GM12878 (cell line): ENCODE measurements around the gene TBCA. TPM values are rescaled to one million over a fixed set of nuclear protein-coding genes. Genes with fewer than 3 reads are reported as not detected.

Source experiments
- ATAC-seq: fragments of 200-7000 bp; cut with Tn5 transposase; 3 replicates; pipeline ENCODE4 v1.9.1; 2020; ENCODE audit warnings: mild to moderate bottlenecking, moderate library complexity
- BruUV-seq: library from RNA; stranded (reverse); fragments of 400-500 nt; replicated peaks from 2 replicates; lab custom pipeline; 2021; lab: Mats Ljungman, UMichigan
- CTCF ChIA-PET: fragments of 300-600 bp; sonication (Branson Sonifier 250); formaldehyde crosslinking; extraction: SDS; loops from one replicate; lab custom pipeline; 2021; ENCODE audit warnings: inconsistent platforms; lab: Yijun Ruan, JAX
- POLR2A ChIA-PET: fragments of 350-600 bp; formaldehyde crosslinking; extraction: SDS; loops from one replicate; lab custom pipeline; 2021; ENCODE audit warnings: inconsistent platforms; lab: Charles Lee
- RAD21 ChIA-PET: fragments of 300-600 bp; sonication (Branson Sonifier 250); formaldehyde crosslinking; loops from one replicate; lab custom pipeline; 2023; ENCODE audit warnings: antibody characterized with exemption; ENCODE audit not compliant: unreplicated experiment; lab: Charles Lee
- SMC1A ChIA-PET: fragments of 300-600 bp; sonication (Branson Sonifier 250); formaldehyde crosslinking; loops from one replicate; lab custom pipeline; 2023; ENCODE audit not compliant: unreplicated experiment, uncharacterized antibody; lab: Charles Lee
- DNase-seq: peaks from one replicate; pipeline ENCODE4 v3.0.0-alpha.2; 2011; ENCODE audit warnings: low read depth, low spot score
- FAIRE-seq: peaks from 3 replicates; lab custom pipeline; 2011; peaks lifted over from hg19 to GRCh38; lab: Jason Lieb, UNC
- H2AFZ ChIP-seq: 2 replicates; pipeline ENCODE4 v1.6.0; 2011; ENCODE audit warnings: low read depth, low read length, control low read depth; ENCODE audit not compliant: control insufficient read depth
- H3K27ac ChIP-seq: 2 replicates; pipeline ENCODE4 v1.5.1; 2011; ENCODE audit warnings: control low read depth; ENCODE audit not compliant: control insufficient read depth, insufficient read depth
- H3K27me3 ChIP-seq, 2 experiments: replicated peaks in 1 of 2; 2 replicates each; pipeline versions ENCODE4 v1.6.0 to v1.6.1; 2011; ENCODE audit warnings: low read length in 1 of 2; ENCODE audit not compliant: control insufficient read depth in 2 of 2, insufficient read depth in 2 of 2
- H3K36me3 ChIP-seq, 2 experiments: 2 replicates each; pipeline ENCODE4 v1.5.1; 2011; ENCODE audit warnings: low read length in 1 of 2; ENCODE audit not compliant: control insufficient read depth in 2 of 2, insufficient read depth in 2 of 2
- H3K4me1 ChIP-seq: 2 replicates; pipeline ENCODE4 v1.6.1; 2011; ENCODE audit warnings: mild to moderate bottlenecking, low read length, moderate library complexity, mixed read lengths; ENCODE audit not compliant: control insufficient read depth, insufficient read depth
- H3K4me2 ChIP-seq: 2 replicates; pipeline ENCODE4 v1.6.0; 2011; ENCODE audit warnings: control low read depth; ENCODE audit not compliant: control insufficient read depth, insufficient read depth
- H3K4me3 ChIP-seq: fragments of 200-600 bp; sonication (generic); 2 replicates; pipeline ENCODE4 v1.5.1; 2016
- H3K79me2 ChIP-seq: 2 replicates; pipeline ENCODE4 v1.6.0; 2011; ENCODE audit warnings: low read length; ENCODE audit not compliant: control insufficient read depth, insufficient read depth
- H3K9ac ChIP-seq: 2 replicates; pipeline ENCODE4 v1.8.0; 2011; ENCODE audit warnings: low read length, control low read depth, mixed read lengths; ENCODE audit not compliant: control insufficient read depth, insufficient read depth
- H3K9me3 ChIP-seq: replicated peaks from 3 replicates; pipeline ENCODE4 v1.5.1; 2011; ENCODE audit warnings: mild to moderate bottlenecking, low read length; ENCODE audit not compliant: control insufficient read depth, insufficient read depth
- H4K20me1 ChIP-seq: 2 replicates; pipeline ENCODE4 v1.6.0; 2011; ENCODE audit not compliant: control insufficient read depth, insufficient read depth
- ATF7 ChIP-seq: fragments of 450-650 bp; IDR thresholded peaks from 2 replicates; pipeline ENCODE4 v1.6.1; 2016; ENCODE audit warnings: low read depth, mild to moderate bottlenecking
- BMI1 ChIP-seq: fragments of 450-650 bp; IDR thresholded peaks from 2 replicates; pipeline ENCODE4 v1.6.1; 2016; ENCODE audit warnings: mild to moderate bottlenecking, moderate library complexity, borderline replicate concordance
- CBX5 ChIP-seq: sonication (generic); IDR thresholded peaks from 2 replicates; pipeline ENCODE4 v1.6.1; 2016; ENCODE audit warnings: low read depth, moderate library complexity, mild to moderate bottlenecking, inconsistent platforms
- CREM ChIP-seq: IDR thresholded peaks from 2 replicates; pipeline ENCODE4 v1.6.1; 2014; ENCODE audit warnings: antibody characterized with exemption, low read depth
- ELK1 ChIP-seq: IDR thresholded peaks from 2 replicates; pipeline ENCODE4 v1.6.1; 2012; ENCODE audit warnings: low read depth, low read length, improper control_type of control experiment
- EP300 ChIP-seq, 2 experiments: fragments of 150-350 bp in 1 of 2; IDR thresholded peaks; 2 replicates each; pipeline ENCODE4 v1.6.1; 2011 to 2012; ENCODE audit warnings: low read depth in 2 of 2, low read length in 2 of 2, borderline replicate concordance in 1 of 2, improper control_type of control experiment in 1 of 2, inconsistent platforms in 1 of 2; ENCODE audit not compliant: control insufficient read depth in 1 of 2
- IKZF2 ChIP-seq, 2 experiments: fragments of 450-650 bp; IDR thresholded peaks; 2 replicates each; pipeline ENCODE4 v1.6.1; 2017; ENCODE audit warnings: mild to moderate bottlenecking in 2 of 2, moderate library complexity in 2 of 2
- IRF4 ChIP-seq: IDR thresholded peaks from 2 replicates; pipeline ENCODE4 v1.6.1; 2011; ENCODE audit warnings: low read depth, low read length
- MLLT1 ChIP-seq: fragments of 450-650 bp; IDR thresholded peaks from 2 replicates; pipeline ENCODE4 v1.6.1; 2016; ENCODE audit warnings: mild to moderate bottlenecking
- MYC ChIP-seq: IDR thresholded peaks from 2 replicates; pipeline ENCODE4 v1.6.1; 2011; ENCODE audit warnings: mild to moderate bottlenecking, low read length, moderate library complexity, inconsistent platforms; ENCODE audit not compliant: insufficient read depth, insufficient replicate concordance, insufficient read length, severe bottlenecking
- PML ChIP-seq: IDR thresholded peaks from 2 replicates; pipeline ENCODE4 v1.6.1; 2012; ENCODE audit warnings: low read length, inconsistent platforms
- POLR2AphosphoS2 ChIP-seq: IDR thresholded peaks from 2 replicates; pipeline ENCODE4 v1.6.1; 2011; ENCODE audit warnings: low read depth, mild to moderate bottlenecking, low read length, improper control_type of control experiment, moderate library complexity
- REST ChIP-seq: IDR thresholded peaks from 2 replicates; pipeline ENCODE4 v1.6.1; 2012; ENCODE audit warnings: mild to moderate bottlenecking, low read depth, low read length
- SIN3A ChIP-seq: IDR thresholded peaks from 2 replicates; pipeline ENCODE4 v1.6.1; 2012; ENCODE audit warnings: low read depth, low read length, improper control_type of control experiment
- ZBTB33 ChIP-seq: fragments of 450-650 bp; IDR thresholded peaks from 2 replicates; pipeline ENCODE4 v1.6.1; 2017; ENCODE audit warnings: mild to moderate bottlenecking
- ZNF207 ChIP-seq: fragments of 450-650 bp; IDR thresholded peaks from 2 replicates; pipeline ENCODE4 v1.6.1; 2014; ENCODE audit warnings: antibody characterized with exemption, mild to moderate bottlenecking, borderline replicate concordance
- ZSCAN29 ChIP-seq: fragments of 450-650 bp; IDR thresholded peaks from 2 replicates; pipeline ENCODE4 v1.6.1; 2017; ENCODE audit warnings: mild to moderate bottlenecking, moderate library complexity
- ZZZ3 ChIP-seq: IDR thresholded peaks from 2 replicates; pipeline ENCODE4 v1.6.1; 2011; ENCODE audit warnings: low read depth; ENCODE audit not compliant: control insufficient read depth, insufficient read length
- WGBS: methylation state at CpG from one replicate; pipeline ENCODE4 v1.1.6; 2016; ENCODE audit warnings: low lambda C conversion rate; ENCODE audit not compliant: insufficient replicate concordance, insufficient coverage; ENCODE audit errors: missing lambda C conversion rate; 5-methylcytosine and 5-hydroxymethylcytosine counted together
- in situ Hi-C: fragments of 300-500 bp; cut with MboI; formaldehyde crosslinking; loops from 9 replicates; pipeline ENCODE4 v1.14.3; 2018; ENCODE audit warnings: mixed read lengths
- intact Hi-C: fragments of 100-400 bp; cut with micrococcal nuclease; formaldehyde crosslinking; loops from one replicate; pipeline ENCODE4 v1.14.2; 2022; ENCODE audit not compliant: unreplicated experiment
- polyA plus RNA-seq, 11 experiments: library from polyadenylated mRNA; depleted of rRNA in 4 of 11; unstranded in 6 of 11; stranded (reverse) in 5 of 11; fragments of >200 nt; fragmentation: Nextera tagmentation in 4 of 11; fragmentation: Illumina TruSeq in 1 of 11; extraction: Ambion mirVana in 4 of 11; extraction: Trizol in 1 of 11; gene quantifications; 1 replicate in 1 of 11; 2 replicates in 10 of 11; pipeline versions ENCODE4 v1.2.1 to v1.2.3, GENCODE V29; 2011 to 2016; ENCODE audit warnings: inconsistent platforms in 2 of 11, missing spikeins in 2 of 11, low read depth in 1 of 11
- total RNA-seq, 4 experiments: library from RNA; depleted of rRNA in 3 of 4; stranded (reverse); fragments of >200 nt in 3 of 4; fragmentation: Illumina TruSeq in 1 of 4; extraction: Trizol in 1 of 4; gene quantifications; 2 replicates each; pipeline versions ENCODE4 v1.2.1 to v1.2.3, GENCODE V29; 2013 to 2021

The TBCA gene
- total and polyA plus RNA-seq, 10 of the 15 experiments (the other 5 are each of a cell fraction or from before 2014, with no cell fraction given), result 86.3 to 647 (median 294) TPM

- Histone ChIP-seq H3K36me3 (peaks cover 0 to 15% of the 10 kb centered on the region in 2 experiments; a peak in 3 of 4 replicates), H3K4me3 (no peak overlapping the region), H3K79me2 (peaks cover 83% of the 10 kb centered on the region), H4K20me1 (no peaks in the 10 kb centered on the region), H3K9me3 (peaks cover 11% of the 10 kb centered on the region), H3K4me1 (no peaks in the 10 kb centered on the region), H3K27ac (no peak overlapping the region), H3K4me2 (no peak overlapping the region), H2AFZ (no peak overlapping the region), H3K9ac (no peak overlapping the region), H3K27me3 (no peaks in the 10 kb centered on the region)
- ATAC-seq (no peak), DNase-seq (no peak), FAIRE-seq (no peak)
- TF ChIP-seq ZSCAN29 (no peak), BMI1 (no peak), IRF4 (no peak), POLR2AphosphoS2 (no peak), ATF7 (no peak), IKZF2 (IDR thresholded peaks at IDR 0.05) (no peak), MLLT1 (no peak), EP300 (IDR thresholded peaks at IDR 0.05; ENCODE audit: borderline replicate concordance in 1 of 2, control insufficient read depth in 1 of 2, low read depth in 2 of 2, low read length in 2 of 2) (no peak), ZBTB33 (no peak), REST (no peak), SIN3A (no peak), ZZZ3 (no peak), ELK1 (no peak), CREM (no peak), PML (no peak), CBX5 (no peak), MYC (no peak), ZNF207 (no peak)
- ChIA-PET RAD21 (no interaction called here), SMC1A (interaction anchor here (0.6 to 1.0 kb wide), 2 partner anchors 189 to 224 kb away, joined by 3 to 4 read pairs; no protein-coding TSS in a partner anchor), POLR2A (interaction anchor here (0.6 kb wide), 1 partner anchor 10 kb away, joined by 6 read pairs; no protein-coding TSS in a partner anchor), CTCF (no interaction called here)
- no TSS peak for BruUV-seq
- in situ Hi-C loops (no loop called here), intact Hi-C loops (no loop called here)
- 90% methylated on average over 1 of the region's 1 CpG for WGBS
Measured at GRCh38 chr5:77767301-77767700, 8.8 kb downstream of the TBCA start.
